Right renal cortex interstitium (tissue), 3 donors: ENCODE results near the gene SLC38A9. TPM values are rescaled to one million over a fixed set of nuclear protein-coding genes. Genes with fewer than 3 reads are reported as not detected.
A peak's percentile ranks its signal among the peaks of the same experiment; 100 is the strongest.

Experiments
- DNase-seq, 3 donors: peaks; one replicate each; pipeline ENCODE4 v3.0.0-alpha.2; 2013; ENCODE audit warnings: low read depth in 3 of 3, low spot score in 2 of 3
- polyA plus RNA-seq, 3 donors: library from polyadenylated mRNA; unstranded; fragments of 120-200 nt; gene quantifications; one replicate each; pipeline ENCODE4 v1.2.1, GENCODE V29; 2013; ENCODE audit not compliant: insufficient read length in 3 of 3

Gene SLC38A9
- polyA plus RNA-seq, 3 donors = 29.6 to 33.2 (median 33.0) TPM

DNA sequence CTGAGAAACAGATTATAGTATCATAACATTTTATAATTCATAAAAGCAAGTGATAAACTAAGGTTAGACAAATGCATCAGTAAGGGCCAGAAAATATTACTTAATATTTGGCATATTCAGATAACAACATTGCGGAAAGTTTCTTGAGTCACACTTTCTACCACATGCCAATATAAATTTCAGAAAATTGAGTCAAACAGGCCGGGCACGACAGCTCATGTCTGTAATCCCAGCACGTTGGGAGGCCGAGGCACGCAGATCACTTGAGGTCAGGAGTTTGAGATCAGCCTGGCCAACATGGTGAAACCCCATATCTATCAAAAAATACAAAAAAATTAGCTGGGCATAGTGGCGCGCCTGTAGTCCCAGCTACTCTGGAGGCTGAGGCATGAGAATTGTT lies 47.1 kb downstream of the SLC38A9 start:
- no peak for DNase-seq

DNA sequence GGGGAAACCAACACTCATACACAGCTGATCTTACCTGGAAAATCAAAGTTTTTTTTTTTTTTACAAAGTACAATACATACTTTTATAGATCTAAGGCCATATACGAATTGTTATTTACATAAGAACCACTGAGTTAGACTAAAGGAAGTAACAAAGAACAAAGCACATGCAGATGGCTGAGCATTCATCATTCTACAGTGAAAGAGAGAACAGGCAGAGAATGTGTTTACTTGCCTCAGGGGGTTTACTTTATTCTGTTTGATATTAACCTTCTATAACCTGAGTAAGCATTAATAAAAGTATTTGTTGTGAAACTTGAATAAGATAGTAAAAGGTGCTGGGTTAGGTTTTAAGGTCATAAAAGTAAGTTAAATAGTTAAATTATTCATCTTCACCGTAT lies 54.7 kb downstream of the SLC38A9 start:
- no peak for DNase-seq

DNA sequence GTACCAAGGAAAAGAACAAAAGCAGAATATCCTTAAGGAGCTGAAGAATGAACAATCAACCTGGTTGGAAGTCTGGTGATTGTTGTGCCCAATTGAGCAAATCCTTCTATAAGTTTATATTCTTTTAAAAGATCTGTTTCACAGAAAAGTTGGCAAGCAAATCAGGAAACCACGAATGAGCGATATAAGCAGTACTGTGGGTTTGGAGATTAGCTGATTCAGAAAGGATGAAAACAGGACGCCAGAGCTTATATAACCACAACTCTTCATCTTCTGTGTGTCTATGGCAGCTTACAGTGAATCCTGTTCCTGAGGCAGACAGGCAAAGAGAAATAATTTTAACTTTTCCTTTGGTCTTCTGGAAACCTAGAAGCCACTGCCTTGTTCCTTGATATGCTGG lies 61.7 kb downstream of the SLC38A9 start:
- DNase-seq = no peak

DNA sequence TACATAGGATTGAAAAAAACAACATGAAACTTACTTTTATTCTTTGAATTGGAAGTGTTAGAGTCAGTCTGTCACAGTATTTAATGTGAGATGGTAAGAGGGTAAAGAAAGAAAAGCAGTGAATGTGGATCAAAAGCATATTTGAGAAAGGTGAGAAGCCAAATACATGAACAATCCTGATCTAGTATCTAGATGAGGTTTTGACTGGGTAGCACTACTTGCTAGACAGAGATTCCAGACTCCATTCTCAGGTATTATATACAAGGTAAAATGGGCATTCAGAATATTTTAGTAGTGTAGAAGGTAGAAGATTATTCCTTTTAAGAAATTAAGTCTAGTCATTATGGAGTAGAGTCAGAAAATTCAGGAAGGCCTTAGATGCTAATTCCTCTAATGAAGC lies 62.2 kb downstream of the SLC38A9 start:
- DNase-seq = no peak

DNA sequence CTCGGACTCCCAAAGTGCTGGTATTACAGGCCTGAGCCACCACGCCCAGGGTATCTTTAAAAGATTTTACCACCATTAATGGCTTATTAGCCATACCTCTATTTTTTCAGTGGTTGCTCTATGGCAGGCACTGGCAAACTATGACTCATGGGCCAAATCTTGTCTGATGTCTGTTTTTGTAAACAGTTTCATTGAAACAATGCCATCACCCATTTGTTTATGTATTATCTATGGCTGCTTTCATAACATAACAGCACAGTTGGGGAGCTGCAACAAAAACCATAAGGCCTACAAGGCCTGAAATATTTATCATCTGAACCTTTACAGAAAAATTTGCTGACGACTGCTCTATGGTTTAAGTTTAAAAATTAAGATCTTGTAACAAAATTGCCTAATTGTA lies 66.8 kb downstream of the SLC38A9 start:
- no peak for DNase-seq

DNA sequence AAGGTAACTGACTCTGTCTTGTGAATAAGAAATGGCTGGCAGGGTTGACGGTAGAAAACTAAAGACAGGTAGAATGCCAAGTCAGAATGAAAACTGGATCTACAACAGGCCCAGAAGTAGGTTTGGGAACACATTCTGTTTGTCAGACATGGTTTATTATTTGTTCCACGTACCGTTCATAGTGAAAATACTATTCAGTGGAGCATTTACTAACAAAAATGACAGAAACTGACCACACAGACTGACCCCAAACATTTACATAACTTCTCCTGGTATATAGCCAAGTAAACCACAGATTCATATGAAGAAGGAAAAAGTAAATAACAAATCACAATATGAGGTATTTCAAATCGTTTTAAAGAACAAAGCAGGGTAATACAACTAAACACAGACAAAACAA lies 73.7 kb downstream of the SLC38A9 start:
- no peak for DNase-seq

DNA sequence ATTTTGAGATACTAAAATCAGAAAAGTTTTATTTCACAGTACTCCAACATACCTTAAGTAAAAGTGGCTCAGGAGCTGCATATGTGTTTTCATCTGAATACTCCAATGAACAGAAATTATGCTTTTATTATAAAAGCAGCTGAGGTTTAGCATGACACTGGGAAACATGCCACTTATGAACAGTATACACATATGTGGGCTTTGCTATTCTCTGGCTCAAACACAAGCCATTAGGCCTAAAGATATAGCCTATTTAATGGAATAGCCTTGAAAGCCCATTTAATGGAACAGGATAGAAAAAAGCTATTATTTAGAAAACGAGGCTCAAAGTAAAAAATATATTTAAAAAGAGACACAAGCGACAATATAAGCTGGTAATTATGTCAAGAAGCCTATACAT lies 74.1 kb downstream of the SLC38A9 start:
- no peak for DNase-seq

DNA sequence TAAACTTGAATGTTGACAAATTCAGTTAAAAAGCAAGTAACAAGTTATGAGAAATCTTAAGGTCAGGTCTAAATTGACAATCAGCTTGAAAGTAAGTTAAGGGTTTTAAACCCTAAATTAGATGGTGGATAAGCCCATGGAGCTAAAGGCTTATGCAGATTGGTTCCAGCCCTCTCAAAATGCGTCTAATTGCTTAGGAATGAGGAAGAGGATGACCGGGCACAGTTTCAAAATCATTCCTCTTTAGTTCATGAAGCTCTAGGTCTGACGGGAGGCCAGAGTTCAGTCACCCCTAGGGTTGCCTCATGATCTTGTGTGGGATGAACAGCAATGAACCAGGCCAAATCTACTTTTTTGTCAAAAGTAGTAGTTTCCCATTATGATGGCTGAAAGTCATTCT lies 75.4 kb downstream of the SLC38A9 start:
- peak in 1 of 3 donors; percentile 47 for DNase-seq

DNA sequence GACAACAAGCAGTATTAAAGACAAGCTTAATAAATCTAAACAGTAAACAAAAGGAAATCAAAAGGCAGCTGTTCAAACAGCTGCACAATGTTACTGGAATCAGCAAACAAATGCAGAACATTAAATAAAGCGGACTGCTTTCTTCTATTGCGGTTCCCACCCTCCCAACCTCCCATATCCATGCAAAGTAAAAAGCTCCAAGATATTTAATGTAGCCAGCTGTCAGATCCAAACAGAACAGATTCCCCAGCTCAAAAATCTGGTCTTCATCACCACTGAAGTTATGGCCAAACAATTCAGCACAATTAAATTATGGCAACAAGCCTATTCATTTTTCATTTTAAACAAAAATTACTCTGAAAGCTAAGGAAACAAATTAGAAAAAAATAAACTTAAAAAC lies 75.9 kb downstream of the SLC38A9 start:
- DNase-seq = peak; percentile 55 to 70 (median 62)

DNA sequence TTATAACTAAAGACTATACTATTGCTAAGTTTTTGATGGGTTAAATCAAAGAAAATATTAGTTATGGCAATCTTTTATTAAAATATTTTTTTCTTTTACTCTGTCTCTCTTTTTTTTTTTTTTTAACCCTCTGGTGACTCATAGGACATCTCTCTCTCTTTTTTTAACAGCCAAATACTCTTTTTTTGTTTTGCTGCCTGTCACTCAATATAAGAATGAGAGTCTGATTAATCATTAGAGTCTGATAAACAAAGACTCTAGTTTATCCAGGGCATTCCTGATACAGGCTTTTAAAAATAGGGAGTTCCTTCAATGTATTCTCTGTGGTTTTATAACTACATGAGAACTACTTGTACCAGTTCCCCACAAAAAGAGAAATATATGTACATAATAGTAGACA lies 77.3 kb downstream of the SLC38A9 start:
- no peak for DNase-seq

DNA sequence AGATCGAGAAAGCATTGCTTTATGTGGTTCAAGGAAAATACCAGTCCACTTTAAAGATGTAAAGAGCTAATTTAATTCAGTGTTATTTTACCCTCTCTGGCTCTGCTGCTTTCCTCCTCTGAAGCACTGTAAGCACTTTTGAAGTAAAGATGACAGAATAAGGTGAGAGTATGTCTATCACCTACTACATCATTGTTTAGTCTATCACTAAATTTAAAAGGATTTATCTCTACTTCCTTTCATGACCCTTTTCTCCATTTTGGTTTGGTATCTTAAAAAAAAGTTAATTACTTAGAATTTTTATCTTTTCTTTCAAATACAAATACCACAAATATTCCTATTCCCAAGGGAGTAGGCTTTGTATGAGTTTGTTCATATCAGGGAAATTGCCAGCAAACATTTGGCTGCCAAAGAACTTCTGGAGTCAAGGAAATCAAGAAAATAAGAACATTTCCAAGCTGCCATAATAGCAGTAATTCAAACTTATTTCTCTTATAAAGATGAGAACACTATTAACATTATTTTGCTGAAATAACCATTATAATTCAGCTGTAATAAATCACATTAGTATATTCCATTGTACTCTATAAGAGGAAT lies 77.8 kb downstream of the SLC38A9 start:
- peak in 1 of 3 donors; percentile 36 for DNase-seq

DNA sequence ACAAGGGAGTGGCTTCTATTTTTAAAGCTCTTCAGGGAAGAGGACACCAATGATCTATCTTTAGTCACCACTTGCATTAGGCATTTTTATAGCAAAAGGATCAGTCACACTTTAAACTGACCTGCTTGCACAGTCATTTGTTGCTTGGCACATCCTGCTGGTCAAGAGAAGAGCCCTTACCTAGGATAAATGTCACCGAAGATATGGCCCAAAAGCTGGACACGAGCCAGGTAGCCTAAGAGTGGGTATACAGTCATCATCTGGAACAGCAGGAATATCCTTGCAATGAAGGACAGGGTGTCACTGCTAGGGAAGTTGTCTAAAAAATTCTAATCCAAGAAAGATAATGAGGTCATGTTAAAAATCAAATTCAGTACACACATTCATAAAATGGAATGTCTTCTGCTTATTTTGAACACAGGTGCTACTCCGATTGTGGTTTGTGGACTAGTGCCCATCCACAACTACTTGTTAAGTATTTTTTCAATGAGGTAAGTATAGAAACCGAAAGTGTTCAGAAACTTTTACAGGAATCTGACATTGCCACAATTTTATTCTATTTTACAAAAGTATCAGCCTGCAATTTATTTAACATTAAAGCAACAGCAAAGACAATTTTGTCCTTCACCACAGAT lies 78.4 kb downstream of the SLC38A9 start:
- DNase-seq = no peak

DNA sequence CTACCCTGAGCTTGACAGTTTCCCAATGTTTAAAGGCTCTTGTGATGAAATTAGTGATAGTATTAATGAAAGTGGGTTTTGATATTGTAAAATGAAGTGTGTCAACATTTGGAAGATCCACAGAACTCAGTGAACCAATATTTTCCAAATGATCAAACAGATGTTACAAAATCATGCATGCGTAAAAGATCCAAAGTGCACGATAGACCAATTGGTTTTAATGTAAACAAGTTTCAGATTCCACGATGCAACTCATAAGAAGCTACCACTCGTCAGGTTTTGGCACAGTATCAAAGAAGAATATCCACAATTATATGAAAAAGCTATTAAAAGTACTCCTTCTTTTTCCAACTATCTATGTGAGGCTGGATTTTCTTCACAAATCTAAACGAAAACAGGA lies 82.3 kb downstream of the SLC38A9 start:
- no peak for DNase-seq

DNA sequence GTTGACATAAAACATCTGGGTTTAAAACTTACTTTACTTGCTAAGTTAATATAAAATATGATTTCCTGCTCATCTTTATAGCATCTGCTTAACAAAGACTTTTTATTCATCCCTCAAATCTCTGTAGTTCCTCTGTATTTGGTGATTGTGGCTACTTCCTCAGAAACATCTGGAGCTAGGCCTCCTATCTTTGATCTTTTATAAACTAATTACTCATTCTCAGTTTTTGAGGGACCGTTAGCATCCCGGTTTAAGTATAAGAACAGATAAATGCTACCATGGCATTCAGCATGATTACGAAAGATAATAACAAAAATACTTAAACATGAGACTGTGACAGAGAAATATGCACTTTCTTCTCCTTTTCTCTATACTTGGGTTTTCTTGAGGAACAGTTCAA lies 85.3 kb downstream of the SLC38A9 start:
- no peak for DNase-seq

DNA sequence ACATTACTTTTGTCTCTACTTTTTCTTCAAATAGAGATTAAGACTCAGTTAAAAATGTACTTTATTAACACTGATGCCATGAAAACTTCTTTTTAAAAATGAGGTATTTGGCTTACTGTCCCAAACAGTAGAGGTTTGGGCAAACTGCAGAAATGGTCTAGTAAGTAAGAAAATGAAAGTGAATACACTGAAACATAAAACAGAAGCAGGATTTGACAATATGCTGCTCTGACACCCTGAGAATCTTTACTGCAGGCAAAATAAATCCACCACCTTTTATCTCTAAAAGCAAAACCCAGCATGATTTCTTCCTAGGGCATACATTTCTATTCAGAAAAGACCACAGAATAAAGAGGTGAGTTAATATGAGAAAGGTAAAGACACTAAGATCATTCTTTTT lies 86.2 kb downstream of the SLC38A9 start:
- DNase-seq = no peak

DNA sequence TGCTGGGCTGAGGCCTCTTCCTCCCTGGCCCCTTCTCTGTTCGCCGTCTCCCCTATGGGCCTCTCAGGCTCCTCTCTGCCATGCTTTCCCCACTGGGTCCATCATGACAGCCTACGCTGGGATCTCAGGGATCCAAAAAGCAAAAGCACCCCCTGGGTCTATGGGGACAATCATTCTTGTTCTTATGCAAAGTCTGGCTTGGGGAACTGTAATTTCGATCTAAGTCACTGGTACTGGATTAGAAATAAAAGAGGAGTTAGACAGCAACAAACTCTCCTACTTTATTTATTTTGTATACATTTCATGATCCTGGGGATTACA lies 86.6 kb downstream of the SLC38A9 start:
- DNase-seq = no peak

DNA sequence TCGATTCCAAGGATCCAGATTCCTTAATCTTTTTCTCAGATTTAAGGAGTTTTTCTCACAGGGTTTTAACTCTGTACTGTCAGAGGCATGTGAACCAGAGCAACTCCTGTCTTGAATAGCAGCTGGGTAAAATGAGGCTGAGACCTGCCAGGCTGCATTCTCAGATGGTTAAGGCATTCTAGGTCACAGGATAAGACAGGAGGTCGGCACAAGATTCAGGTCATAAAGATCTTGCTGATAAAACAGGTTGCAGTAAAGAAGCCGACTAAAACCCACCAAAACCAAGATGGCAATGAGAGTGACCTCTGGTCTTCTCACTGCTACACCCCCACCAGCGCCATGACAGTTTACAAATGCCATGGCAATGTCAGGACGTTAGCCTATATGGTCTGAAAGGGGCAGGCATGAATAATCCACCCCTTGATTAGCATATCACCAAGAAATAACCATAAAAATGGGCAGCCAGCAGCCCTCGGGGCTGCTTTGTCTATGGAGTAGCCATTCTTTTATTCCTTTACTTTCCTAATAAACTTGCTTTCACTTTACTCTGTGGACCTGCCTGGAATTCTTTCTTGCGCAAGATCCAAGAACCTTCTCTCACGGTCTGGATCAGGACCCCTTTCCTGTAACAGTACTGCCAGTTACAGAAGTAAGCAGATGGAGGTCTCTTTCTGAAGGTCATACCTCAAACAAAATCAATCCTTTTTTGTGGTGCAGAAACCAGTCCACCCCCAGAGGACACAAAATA lies 87.1 kb downstream of the SLC38A9 start:
- DNase-seq = no peak

DNA sequence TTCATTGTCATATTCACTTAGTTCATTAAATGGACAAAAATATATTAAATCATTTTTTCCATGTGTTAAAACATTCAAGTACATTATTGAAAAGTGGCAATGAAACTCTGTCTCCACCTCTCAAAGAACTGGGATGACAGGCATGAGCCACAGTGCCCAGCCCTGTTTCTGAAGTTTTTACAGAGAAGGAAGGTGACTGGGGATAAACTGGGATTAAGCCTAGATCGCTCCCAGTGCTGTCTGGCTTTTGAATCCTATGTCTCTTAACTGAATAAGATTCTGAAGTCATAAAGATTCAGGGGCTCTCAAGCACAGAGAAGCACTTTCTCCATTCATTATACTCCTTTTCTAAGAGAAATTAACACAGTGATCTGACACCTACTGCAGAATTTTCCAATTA lies 88.3 kb downstream of the SLC38A9 start:
- no peak for DNase-seq

DNA sequence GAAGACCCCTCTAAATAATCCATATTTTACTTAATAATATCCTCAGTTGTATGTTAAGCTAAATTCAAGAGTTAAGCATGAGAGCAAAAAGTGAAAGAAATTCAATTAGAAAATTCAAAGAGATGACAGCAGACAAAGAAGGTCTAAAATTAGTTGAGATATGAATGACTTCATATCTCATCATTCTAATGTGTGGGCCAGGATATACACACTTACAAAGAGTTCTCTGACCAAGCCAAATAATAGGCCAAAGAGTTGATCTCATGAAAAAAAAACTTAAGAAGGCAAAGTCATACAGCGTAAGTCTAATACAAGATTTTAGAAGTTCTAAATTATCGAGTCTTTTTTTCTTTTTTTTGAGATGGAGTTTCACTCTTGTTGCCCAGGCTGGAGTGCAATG lies 89.7 kb downstream of the SLC38A9 start:
- no peak for DNase-seq

DNA sequence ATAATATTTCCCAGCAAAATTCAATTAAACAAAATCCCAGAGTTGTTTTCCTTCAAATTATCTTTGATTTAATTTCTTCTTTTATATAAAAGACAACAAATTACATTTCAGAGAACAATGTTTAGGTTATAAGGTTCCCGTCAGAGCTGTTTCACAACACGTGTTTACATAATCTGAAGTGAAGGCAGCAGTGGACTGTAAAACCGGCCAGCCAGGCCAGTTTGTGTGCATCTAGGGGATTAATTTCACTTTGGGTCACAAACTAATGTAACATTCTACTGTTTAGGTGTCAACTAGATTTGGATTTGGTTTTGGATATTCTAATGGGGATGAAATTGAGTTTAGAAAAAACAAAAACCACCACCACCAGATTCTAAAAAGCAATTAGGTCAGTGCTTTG lies 90.9 kb downstream of the SLC38A9 start:
- no peak for DNase-seq

DNA sequence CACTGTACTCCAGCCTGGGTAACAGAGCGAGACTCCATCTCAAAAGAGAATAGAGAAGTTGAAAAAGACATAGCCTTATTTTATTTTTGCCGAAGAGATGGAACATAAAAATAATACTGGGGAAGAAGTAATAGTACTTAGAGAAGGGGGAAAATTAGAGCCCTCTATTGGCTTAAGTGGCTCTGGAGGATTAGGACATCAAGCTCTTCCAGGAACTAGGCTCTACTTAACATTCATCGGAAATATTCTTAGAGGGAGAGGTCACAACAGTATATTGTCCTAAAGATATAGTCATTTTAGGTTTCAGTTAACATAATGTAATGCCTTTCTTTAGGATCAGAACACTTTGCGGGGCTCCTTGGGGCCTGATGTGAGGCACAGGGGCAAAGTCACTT lies 91.4 kb downstream of the SLC38A9 start:
- no peak for DNase-seq

DNA sequence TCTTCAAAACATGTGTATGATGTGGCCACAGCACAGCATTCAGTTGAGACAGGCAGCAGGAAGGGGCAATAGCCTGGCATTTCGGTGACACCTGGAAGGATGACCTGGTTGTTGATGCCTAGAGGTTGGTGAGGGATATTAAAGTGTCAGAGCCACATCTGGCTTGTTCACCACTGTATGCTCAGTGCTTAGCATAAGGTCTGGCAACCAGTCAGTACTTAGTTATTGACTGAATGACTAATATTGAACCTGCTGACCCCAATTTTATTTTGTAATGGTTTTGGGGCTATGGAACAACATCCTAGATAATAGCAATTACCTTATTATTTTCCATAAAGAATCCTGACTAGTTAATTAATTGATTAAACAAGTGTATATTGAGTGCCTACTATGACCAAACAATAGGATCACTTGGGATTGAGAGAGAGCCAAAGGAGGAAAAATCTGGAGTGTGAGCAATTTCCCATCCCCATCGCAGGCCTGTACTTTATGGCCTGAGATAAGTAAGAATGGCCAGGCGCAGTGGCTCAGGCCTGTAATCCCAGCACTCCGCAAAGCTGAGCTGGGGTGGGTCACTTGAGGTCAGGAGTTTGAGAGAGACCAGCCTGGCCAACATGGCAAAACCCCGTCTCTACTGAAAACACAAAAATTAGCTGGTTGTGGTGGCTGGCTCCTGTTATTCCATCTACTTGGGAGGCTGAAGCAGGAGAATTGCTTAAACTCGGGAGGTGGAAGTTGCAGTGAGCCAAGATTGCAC lies 91.9 kb downstream of the SLC38A9 start:
- no peak for DNase-seq
